H9 (cell line): Measurements from ENCODE around the gene COX4I2. TPM values are rescaled to one million over a fixed set of nuclear protein-coding genes. Genes with fewer than 3 reads are reported as not detected.
"Not testable (repeated sequence)": the region's sequence is repeated elsewhere in the genome, so short reads cannot be mapped to it uniquely, and the experiment has no call there.

ENCODE experiments used
- DNase-seq: peaks from one replicate; pipeline ENCODE4 v3.0.0-alpha.2; 2017
- H2AFZ ChIP-seq: one replicate; pipeline ENCODE4 v1.6.1; 2013; ENCODE audit warnings: mild to moderate bottlenecking, low read length, control low read depth, moderate library complexity
- H2AK5ac ChIP-seq: 2 replicates; pipeline ENCODE4 v1.6.1; 2013; ENCODE audit warnings: low read length, control low read depth, mixed read lengths; ENCODE audit not compliant: insufficient read length
- H2BK120ac ChIP-seq: one replicate; pipeline ENCODE4 v1.6.1; 2013; ENCODE audit warnings: low read depth, mild to moderate bottlenecking, low read length, control low read depth, inconsistent platforms; ENCODE audit not compliant: poor library complexity, severe bottlenecking
- H2BK12ac ChIP-seq: 2 replicates; pipeline ENCODE4 v1.6.1; 2013; ENCODE audit warnings: low read length, control low read depth, mixed read lengths, low read depth; ENCODE audit not compliant: insufficient read length
- H2BK15ac ChIP-seq: 2 replicates; pipeline ENCODE4 v1.6.1; 2013; ENCODE audit warnings: low read depth, low read length, control low read depth
- H2BK20ac ChIP-seq: one replicate; pipeline ENCODE4 v1.6.1; 2013; ENCODE audit warnings: low read depth, mild to moderate bottlenecking, low read length, control low read depth, inconsistent platforms; ENCODE audit not compliant: poor library complexity, severe bottlenecking
- H2BK5ac ChIP-seq: 2 replicates; pipeline ENCODE4 v1.6.1; 2013; ENCODE audit warnings: low read length, control low read depth, mixed read lengths; ENCODE audit not compliant: insufficient read length
- H3K14ac ChIP-seq: 2 replicates; pipeline ENCODE4 v1.6.1; 2013; ENCODE audit warnings: low read length, control low read depth; ENCODE audit not compliant: insufficient read depth
- H3K18ac ChIP-seq: 2 replicates; pipeline ENCODE4 v1.6.1; 2013; ENCODE audit warnings: low read depth, mild to moderate bottlenecking, mixed read lengths, low read length, control low read depth; ENCODE audit not compliant: insufficient read length
- H3K23ac ChIP-seq: 2 replicates; pipeline ENCODE4 v1.6.1; 2013; ENCODE audit warnings: low read length, control low read depth, mixed read lengths, low read depth; ENCODE audit not compliant: insufficient read length
- H3K23me2 ChIP-seq: 2 replicates; pipeline ENCODE4 v1.6.1; 2013; ENCODE audit warnings: low read depth, mild to moderate bottlenecking, mixed read lengths, low read length, control low read depth; ENCODE audit not compliant: insufficient read length, poor library complexity, severe bottlenecking
- H3K27ac ChIP-seq: 2 replicates; pipeline ENCODE4 v1.5.1; 2013; ENCODE audit warnings: low read length, control low read depth, mixed read lengths, low read depth; ENCODE audit not compliant: insufficient read length
- H3K27me3 ChIP-seq: 2 replicates; pipeline ENCODE4 v1.6.1; 2013; ENCODE audit warnings: low read length, control low read depth, inconsistent platforms; ENCODE audit not compliant: insufficient read depth
- H3K4ac ChIP-seq: 2 replicates; pipeline ENCODE4 v1.6.1; 2013; ENCODE audit warnings: low read depth, mild to moderate bottlenecking, control low read depth, inconsistent platforms, low read length, moderate library complexity
- H3K4me1 ChIP-seq: 2 replicates; pipeline ENCODE4 v1.6.1; 2013; ENCODE audit warnings: low read length, control low read depth, inconsistent platforms; ENCODE audit not compliant: insufficient read depth
- H3K4me2 ChIP-seq: 2 replicates; pipeline ENCODE4 v1.6.1; 2013; ENCODE audit warnings: low read length, control low read depth, mixed read lengths; ENCODE audit not compliant: insufficient read length, insufficient read depth
- H3K56ac ChIP-seq: 2 replicates; pipeline ENCODE4 v1.6.1; 2013; ENCODE audit warnings: low read depth, mild to moderate bottlenecking, mixed read lengths, low read length, control low read depth; ENCODE audit not compliant: insufficient read length
- H3K79me1 ChIP-seq: 2 replicates; pipeline ENCODE4 v1.6.1; 2013; ENCODE audit warnings: low read depth, mild to moderate bottlenecking, moderate library complexity, low read length, control low read depth, inconsistent platforms; ENCODE audit not compliant: insufficient read depth, poor library complexity, severe bottlenecking
- H3K79me2 ChIP-seq: 2 replicates; pipeline ENCODE4 v1.6.1; 2013; ENCODE audit warnings: low read length, control low read depth, inconsistent platforms; ENCODE audit not compliant: insufficient read depth
- H3K9ac ChIP-seq: 2 replicates; pipeline ENCODE4 v1.6.1; 2013; ENCODE audit warnings: low read length, control low read depth, mixed read lengths; ENCODE audit not compliant: insufficient read length; ENCODE audit errors: extremely low read depth
- H3K9me3 ChIP-seq: one replicate; pipeline ENCODE4 v1.6.1; 2013; ENCODE audit warnings: low read depth, low read length, inconsistent platforms; ENCODE audit not compliant: control insufficient read depth
- H3T11ph ChIP-seq: one replicate; pipeline ENCODE4 v1.6.1; 2013; ENCODE audit warnings: mild to moderate bottlenecking, low read length, control low read depth, inconsistent platforms
- H4K20me1 ChIP-seq: one replicate; pipeline ENCODE4 v1.6.1; 2013; ENCODE audit not compliant: control insufficient read depth, insufficient read length, insufficient read depth
- H4K5ac ChIP-seq: 2 replicates; pipeline ENCODE4 v1.6.1; 2013; ENCODE audit warnings: low read depth, mild to moderate bottlenecking, mixed read lengths, low read length, control low read depth; ENCODE audit not compliant: insufficient read length
- H4K8ac ChIP-seq: replicated peaks from 2 replicates; pipeline ENCODE4 v1.6.1; 2013; ENCODE audit warnings: low read length, control low read depth, mixed read lengths, low read depth; ENCODE audit not compliant: insufficient read length
- H4K91ac ChIP-seq: 2 replicates; pipeline ENCODE4 v1.6.1; 2013; ENCODE audit warnings: low read depth, mild to moderate bottlenecking, moderate library complexity, mixed read lengths, low read length, control low read depth; ENCODE audit not compliant: insufficient read length
- H3K27ac Mint-ChIP-seq, 3 experiments: 2 replicates in 2 of 3; 3 replicates in 1 of 3; pipeline ENCODE4 v1.8.0; 2020 to 2021; ENCODE audit warnings: mixed read lengths in 3 of 3, mild to moderate bottlenecking in 1 of 3, moderate library complexity in 1 of 3
- H3K27me3 Mint-ChIP-seq: 2 replicates; pipeline ENCODE4 v1.8.0; 2021; ENCODE audit warnings: low read depth, mild to moderate bottlenecking, moderate library complexity, mixed read lengths
- H3K36me3 Mint-ChIP-seq, 3 experiments: 2 replicates in 2 of 3; 3 replicates in 1 of 3; pipeline ENCODE4 v1.8.0; 2020 to 2021; ENCODE audit warnings: low read depth in 3 of 3, mixed read lengths in 3 of 3; ENCODE audit not compliant: insufficient read depth in 1 of 3
- H3K4me1 Mint-ChIP-seq, 2 experiments: 2 replicates each; pipeline ENCODE4 v1.8.0; 2020; ENCODE audit warnings: mixed read lengths in 2 of 2
- H3K4me3 Mint-ChIP-seq, 2 experiments: 2 replicates in 1 of 2; 3 replicates in 1 of 2; pipeline ENCODE4 v1.8.0; 2020 to 2021; ENCODE audit warnings: mild to moderate bottlenecking in 2 of 2, mixed read lengths in 2 of 2, moderate library complexity in 1 of 2
- H3K9me3 Mint-ChIP-seq, 2 experiments: 2 replicates in 1 of 2; 3 replicates in 1 of 2; pipeline ENCODE4 v1.8.0; 2020; ENCODE audit warnings: mild to moderate bottlenecking in 2 of 2, mixed read lengths in 2 of 2, moderate library complexity in 1 of 2
- WGBS: extraction: QIAGEN DNeasy Blood & Tissue Kit; methylation state at CpG from one replicate; pipeline ENCODE4 v1.1.7; 2013; ENCODE audit warnings: missing lambda C conversion rate, low lambda C conversion rate, mixed read lengths; ENCODE audit not compliant: insufficient read length; ENCODE audit errors: extremely low coverage; 5-methylcytosine and 5-hydroxymethylcytosine counted together
- total RNA-seq: library from RNA; stranded (reverse); gene quantifications from 2 replicates; pipeline ENCODE4 v1.2.1, GENCODE V29; 2021
- TF ChIP-seq, protein P1 (sequence below): fragments of 200-600 bp; sonication (generic); conservative IDR thresholded peaks from 3 replicates; pipeline ENCODE4 v1.8.0; 2021; ENCODE audit warnings: antibody characterized with exemption, mild to moderate bottlenecking

COX4I2 gene
- total RNA-seq, 1 experiment from 2014 or later: not detected

- no peak overlapping the region for H2BK120ac ChIP-seq
- H2BK12ac ChIP-seq: no peak overlapping the region
- no peak overlapping the region for H4K91ac ChIP-seq
- peak; percentile 92 for DNase-seq
- no peaks in the 10 kb centered on the region for H4K20me1 ChIP-seq
- H2BK15ac ChIP-seq: no peak overlapping the region
- H2AFZ ChIP-seq: no peak overlapping the region
- no peak overlapping the region for H2BK20ac ChIP-seq
- H3K27me3 ChIP-seq: no peaks in the 10 kb centered on the region
- no peak overlapping the region for H4K8ac ChIP-seq
- H3K27me3 Mint-ChIP-seq: peaks cover 7% of the 10 kb centered on the region
- WGBS: no CpG with 5 or more reads among the region's 45 CpGs
- H2BK5ac ChIP-seq: no peak overlapping the region
- no peak overlapping the region for H2AK5ac ChIP-seq
- peak overlapping the region; percentile 13 for H3K4me2 ChIP-seq
- no peak overlapping the region for H4K5ac ChIP-seq
- peaks cover 6 to 22% (median 18%) of the 10 kb centered on the region in 3 experiments for H3K36me3 Mint-ChIP-seq
- H3K9me3 ChIP-seq: no peaks in the 10 kb centered on the region
- no peak overlapping the region for H3K9ac ChIP-seq
- no peak overlapping the region for H3T11ph ChIP-seq
- peaks cover 33 to 49% of the 10 kb centered on the region in 2 experiments for H3K4me1 Mint-ChIP-seq
- peaks cover 5% of the 10 kb centered on the region; the same call in 1 of the 2 replicates for H3K4me1 ChIP-seq
- peak overlapping the region; percentile 82 for H3K18ac ChIP-seq
- no peaks in the 10 kb centered on the region for H3K79me1 ChIP-seq
- H3K27ac Mint-ChIP-seq: peak overlapping the region; percentile 97 to 100 (median 98)
- H3K4me3 Mint-ChIP-seq: peak overlapping the region; percentile 62 to 93; a peak in 4 of 5 replicates
- peak overlapping the region; percentile 40; the same call in 1 of the 2 replicates for H3K14ac ChIP-seq
- no peak overlapping the region for H3K27ac ChIP-seq
- peaks cover 17% of the 10 kb centered on the region for H3K23me2 ChIP-seq
- no peak overlapping the region for H3K56ac ChIP-seq
- H3K4ac ChIP-seq: no peak overlapping the region; the same call in 1 of the 2 replicates
- peaks cover 4% of the 10 kb centered on the region; the same call in 1 of the 2 replicates for H3K79me2 ChIP-seq
- peaks cover 3% of the 10 kb centered on the region in 2 experiments; a peak in 3 of 5 replicates for H3K9me3 Mint-ChIP-seq
- TF ChIP-seq, protein P1, sequence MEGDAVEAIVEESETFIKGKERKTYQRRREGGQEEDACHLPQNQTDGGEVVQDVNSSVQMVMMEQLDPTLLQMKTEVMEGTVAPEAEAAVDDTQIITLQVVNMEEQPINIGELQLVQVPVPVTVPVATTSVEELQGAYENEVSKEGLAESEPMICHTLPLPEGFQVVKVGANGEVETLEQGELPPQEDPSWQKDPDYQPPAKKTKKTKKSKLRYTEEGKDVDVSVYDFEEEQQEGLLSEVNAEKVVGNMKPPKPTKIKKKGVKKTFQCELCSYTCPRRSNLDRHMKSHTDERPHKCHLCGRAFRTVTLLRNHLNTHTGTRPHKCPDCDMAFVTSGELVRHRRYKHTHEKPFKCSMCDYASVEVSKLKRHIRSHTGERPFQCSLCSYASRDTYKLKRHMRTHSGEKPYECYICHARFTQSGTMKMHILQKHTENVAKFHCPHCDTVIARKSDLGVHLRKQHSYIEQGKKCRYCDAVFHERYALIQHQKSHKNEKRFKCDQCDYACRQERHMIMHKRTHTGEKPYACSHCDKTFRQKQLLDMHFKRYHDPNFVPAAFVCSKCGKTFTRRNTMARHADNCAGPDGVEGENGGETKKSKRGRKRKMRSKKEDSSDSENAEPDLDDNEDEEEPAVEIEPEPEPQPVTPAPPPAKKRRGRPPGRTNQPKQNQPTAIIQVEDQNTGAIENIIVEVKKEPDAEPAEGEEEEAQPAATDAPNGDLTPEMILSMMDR: no peak
- no peak overlapping the region for H3K23ac ChIP-seq
Measured at GRCh38 chr20:31608251-31608945, 29.3 kb upstream of the COX4I2 start.

GRCh38 chr20:31612271-31612640, 25.5 kb upstream of the COX4I2 start:
- not testable (repeated sequence) for H3K14ac ChIP-seq, H3K4ac ChIP-seq, H3K4me1 ChIP-seq, H2AK5ac ChIP-seq, H3K79me2 ChIP-seq, H3K27ac Mint-ChIP-seq, H3K9me3 ChIP-seq, H2BK15ac ChIP-seq, H4K91ac ChIP-seq, H3K79me1 ChIP-seq, H2AFZ ChIP-seq, H3K18ac ChIP-seq, H2BK20ac ChIP-seq, H3K4me3 Mint-ChIP-seq, H3K23me2 ChIP-seq, H3K9me3 Mint-ChIP-seq, H3K36me3 Mint-ChIP-seq, H3T11ph ChIP-seq, H2BK120ac ChIP-seq, H4K8ac ChIP-seq, H3K9ac ChIP-seq, H3K4me2 ChIP-seq, H3K56ac ChIP-seq, H4K20me1 ChIP-seq, H3K23ac ChIP-seq, H3K27ac ChIP-seq, DNase-seq, H3K27me3 ChIP-seq, H2BK5ac ChIP-seq, H2BK12ac ChIP-seq, H4K5ac ChIP-seq
- Mint-ChIP-seq H3K27me3 (peaks cover 17% of the 10 kb centered on the region), H3K4me1 (peaks cover 23 to 31% of the 10 kb centered on the region in 2 experiments)
- WGBS: no CpG with 5 or more reads among the region's 12 CpGs
